ENCODE data around the gene PCGF3. TPM values are rescaled to one million over a fixed set of nuclear protein-coding genes. Genes with fewer than 3 reads are reported as not detected.

The PCGF3 gene
- total and polyA plus RNA-seq, 10 of the 15 experiments (the other 5 are each of a cell fraction or from before 2014, with no cell fraction given), result 2.2 to 43.8 (median 15.9) TPM

DNA sequence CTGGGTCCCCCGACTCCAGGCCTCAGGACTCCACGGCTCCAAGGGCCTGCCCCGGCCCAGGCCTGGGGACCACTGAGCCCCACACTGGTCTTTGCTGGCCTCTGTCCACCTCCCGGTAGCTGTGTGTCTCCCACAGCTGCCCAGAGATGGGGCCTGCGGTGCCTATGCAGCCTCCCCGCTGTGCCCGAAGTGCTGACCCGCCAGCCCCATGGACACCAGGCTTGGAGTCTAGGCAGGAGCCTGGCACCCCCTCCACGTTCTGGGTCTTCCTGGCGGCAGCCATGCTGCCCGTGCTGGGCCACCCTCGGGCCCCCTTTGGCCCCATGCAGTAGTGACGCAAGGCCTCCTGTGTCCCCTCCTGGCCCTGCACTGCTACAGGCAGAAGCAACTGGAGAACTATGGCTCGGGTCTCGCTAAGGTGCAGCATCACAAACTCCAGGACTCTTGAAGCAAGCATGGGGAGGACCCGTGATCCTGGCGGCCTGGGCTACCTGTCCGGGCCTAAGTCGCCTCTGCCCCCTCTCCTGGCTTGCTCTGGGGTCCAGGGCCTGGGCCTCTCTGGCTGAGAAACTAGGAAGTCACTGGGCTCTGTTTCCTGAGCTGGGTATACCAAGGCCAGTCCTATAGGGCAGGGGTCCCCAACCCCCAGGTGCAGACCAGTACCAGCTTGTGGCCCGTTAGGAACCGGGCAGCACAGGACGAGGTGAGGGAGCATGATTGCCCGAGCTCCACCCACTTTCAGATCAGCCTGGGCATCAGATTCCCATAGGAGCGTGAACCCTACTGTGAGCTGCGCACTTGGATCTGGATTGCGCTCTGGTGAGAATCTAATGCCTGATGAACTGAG lies 30.4 kb upstream of the PCGF3 start (continued):
- TF ChIP-seq, protein P1, sequence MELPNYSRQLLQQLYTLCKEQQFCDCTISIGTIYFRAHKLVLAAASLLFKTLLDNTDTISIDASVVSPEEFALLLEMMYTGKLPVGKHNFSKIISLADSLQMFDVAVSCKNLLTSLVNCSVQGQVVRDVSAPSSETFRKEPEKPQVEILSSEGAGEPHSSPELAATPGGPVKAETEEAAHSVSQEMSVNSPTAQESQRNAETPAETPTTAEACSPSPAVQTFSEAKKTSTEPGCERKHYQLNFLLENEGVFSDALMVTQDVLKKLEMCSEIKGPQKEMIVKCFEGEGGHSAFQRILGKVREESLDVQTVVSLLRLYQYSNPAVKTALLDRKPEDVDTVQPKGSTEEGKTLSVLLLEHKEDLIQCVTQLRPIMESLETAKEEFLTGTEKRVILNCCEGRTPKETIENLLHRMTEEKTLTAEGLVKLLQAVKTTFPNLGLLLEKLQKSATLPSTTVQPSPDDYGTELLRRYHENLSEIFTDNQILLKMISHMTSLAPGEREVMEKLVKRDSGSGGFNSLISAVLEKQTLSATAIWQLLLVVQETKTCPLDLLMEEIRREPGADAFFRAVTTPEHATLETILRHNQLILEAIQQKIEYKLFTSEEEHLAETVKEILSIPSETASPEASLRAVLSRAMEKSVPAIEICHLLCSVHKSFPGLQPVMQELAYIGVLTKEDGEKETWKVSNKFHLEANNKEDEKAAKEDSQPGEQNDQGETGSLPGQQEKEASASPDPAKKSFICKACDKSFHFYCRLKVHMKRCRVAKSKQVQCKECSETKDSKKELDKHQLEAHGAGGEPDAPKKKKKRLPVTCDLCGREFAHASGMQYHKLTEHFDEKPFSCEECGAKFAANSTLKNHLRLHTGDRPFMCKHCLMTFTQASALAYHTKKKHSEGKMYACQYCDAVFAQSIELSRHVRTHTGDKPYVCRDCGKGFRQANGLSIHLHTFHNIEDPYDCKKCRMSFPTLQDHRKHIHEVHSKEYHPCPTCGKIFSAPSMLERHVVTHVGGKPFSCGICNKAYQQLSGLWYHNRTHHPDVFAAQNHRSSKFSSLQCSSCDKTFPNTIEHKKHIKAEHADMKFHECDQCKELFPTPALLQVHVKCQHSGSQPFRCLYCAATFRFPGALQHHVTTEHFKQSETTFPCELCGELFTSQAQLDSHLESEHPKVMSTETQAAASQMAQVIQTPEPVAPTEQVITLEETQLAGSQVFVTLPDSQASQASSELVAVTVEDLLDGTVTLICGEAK (IDR thresholded peaks at IDR 0.05; ENCODE audit: borderline replicate concordance), result peak; percentile 63

DNA sequence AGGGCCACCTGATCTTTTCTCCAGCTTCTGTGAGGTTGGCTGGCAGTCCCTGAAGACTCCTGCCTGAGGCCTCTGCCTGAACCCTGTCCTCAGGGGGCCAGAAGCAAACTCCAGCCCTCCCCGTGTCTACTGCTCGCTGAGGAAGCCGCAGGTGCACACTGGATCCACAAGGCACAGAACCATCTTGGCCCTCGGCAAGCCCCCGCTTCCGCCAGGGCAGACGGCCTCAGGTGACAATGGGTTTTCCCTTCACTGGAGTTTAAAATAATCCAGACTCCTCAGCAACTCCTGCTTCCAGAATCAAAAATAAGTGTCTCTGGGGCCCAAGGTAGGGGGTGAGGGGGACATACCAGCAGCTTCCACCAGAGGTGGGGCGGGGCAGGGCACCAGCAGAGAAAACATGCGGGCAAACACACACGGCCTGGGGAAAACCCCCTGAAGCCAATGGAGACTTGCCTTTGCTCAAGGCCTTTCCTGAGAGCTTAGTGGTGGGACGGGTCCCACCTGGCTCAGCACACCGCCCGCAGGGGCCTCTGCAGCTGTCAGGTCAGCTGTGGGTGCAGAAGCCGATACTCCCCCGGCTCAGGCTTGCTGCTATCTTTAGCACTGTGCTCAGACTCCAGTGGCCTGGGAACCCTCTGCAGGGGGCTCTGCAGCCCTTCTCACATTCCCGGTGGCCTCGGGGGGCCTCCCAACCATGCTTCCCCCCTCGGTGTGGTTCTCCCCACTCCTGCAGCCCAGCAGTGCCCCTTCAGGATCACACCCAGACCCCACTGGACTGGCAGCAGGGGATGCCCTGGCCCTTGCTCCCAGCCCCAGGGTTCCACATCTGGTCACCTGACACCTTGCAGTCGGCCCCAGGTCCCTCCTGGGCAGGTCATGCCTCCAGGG lies 29.4 kb upstream of the PCGF3 start:
- Histone ChIP-seq H3K9me3 (replicated peaks; ENCODE audit: control insufficient read depth, insufficient read depth, low read length) (no peaks in the 10 kb centered on the region), H3K79me2 (ENCODE audit: control insufficient read depth, insufficient read depth, low read length) (peaks cover 24% of the 10 kb centered on the region), H3K27me3 (replicated peaks in 1 of 2; ENCODE audit: control insufficient read depth in 2 of 2, insufficient read depth in 2 of 2, low read length in 1 of 2) (no peaks in the 10 kb centered on the region), H3K9ac (ENCODE audit: control insufficient read depth, insufficient read depth, low read length) (peak overlapping the region; percentile 53), H3K36me3 (ENCODE audit: control insufficient read depth in 2 of 2, insufficient read depth in 2 of 2, low read length in 1 of 2) (peaks cover 4 to 7% of the 10 kb centered on the region in 2 experiments), H4K20me1 (ENCODE audit: control insufficient read depth, insufficient read depth) (no peaks in the 10 kb centered on the region), H2AFZ (ENCODE audit: control insufficient read depth, low read depth, low read length) (peak overlapping the region; percentile 34; the same call in 1 of the 2 replicates), H3K27ac (ENCODE audit: control insufficient read depth, insufficient read depth) (peak overlapping the region; percentile 92), H3K4me2 (ENCODE audit: control insufficient read depth, insufficient read depth) (peak overlapping the region; percentile 96), H3K4me3 (peak overlapping the region; percentile 85), H3K4me1 (ENCODE audit: control insufficient read depth, insufficient read depth, low read length) (peaks cover 38% of the 10 kb centered on the region)
- 6% methylated on average over 19 of the region's 19 CpGs for WGBS (ENCODE audit: insufficient coverage, insufficient replicate concordance, low lambda C conversion rate, missing lambda C conversion rate)
- RAD21 ChIA-PET (ENCODE audit: unreplicated experiment), result interaction anchor here (0.7 to 1.3 kb wide), 6 partner anchors 12 to 311 kb away, joined by 3 to 5 read pairs (median 4); partner anchors contain the start of gene IDUA
- POLR2A ChIA-PET, result interaction anchor here (0.5 to 2.6 kb wide), 5 partner anchors 12 to 246 kb away, joined by 4 to 14 read pairs (median 7); no protein-coding TSS in a partner anchor
- FAIRE-seq (peak; percentile 71), ATAC-seq (peak; percentile 54), DNase-seq (ENCODE audit: low read depth, low spot score) (no peak)
- in situ Hi-C loops (cut with MboI) (no loop called here), intact Hi-C loops (cut with micrococcal nuclease; ENCODE audit: unreplicated experiment) (loop anchor here (2.0 to 10.0 kb wide), 4 partner anchors 23 to 431 kb away; partner anchors contain the start of genes GAK and TMEM175)
- CTCF ChIA-PET, result interaction anchor here (0.9 to 2.3 kb wide), 5 partner anchors 8 to 311 kb away, joined by 3 to 8 read pairs (median 4); partner anchors contain the start of gene IDUA
- SMC1A ChIA-PET (ENCODE audit: uncharacterized antibody, unreplicated experiment), result interaction anchor here (1.0 to 1.5 kb wide), 3 partner anchors 23 to 104 kb away, joined by 3 read pairs; no protein-coding TSS in a partner anchor
- TSS peak; percentile 78 for BruUV-seq (replicated peaks)
- TF ChIP-seq NR2C1 (IDR thresholded peaks at IDR 0.05), result no peak
- TF ChIP-seq, protein P2, sequence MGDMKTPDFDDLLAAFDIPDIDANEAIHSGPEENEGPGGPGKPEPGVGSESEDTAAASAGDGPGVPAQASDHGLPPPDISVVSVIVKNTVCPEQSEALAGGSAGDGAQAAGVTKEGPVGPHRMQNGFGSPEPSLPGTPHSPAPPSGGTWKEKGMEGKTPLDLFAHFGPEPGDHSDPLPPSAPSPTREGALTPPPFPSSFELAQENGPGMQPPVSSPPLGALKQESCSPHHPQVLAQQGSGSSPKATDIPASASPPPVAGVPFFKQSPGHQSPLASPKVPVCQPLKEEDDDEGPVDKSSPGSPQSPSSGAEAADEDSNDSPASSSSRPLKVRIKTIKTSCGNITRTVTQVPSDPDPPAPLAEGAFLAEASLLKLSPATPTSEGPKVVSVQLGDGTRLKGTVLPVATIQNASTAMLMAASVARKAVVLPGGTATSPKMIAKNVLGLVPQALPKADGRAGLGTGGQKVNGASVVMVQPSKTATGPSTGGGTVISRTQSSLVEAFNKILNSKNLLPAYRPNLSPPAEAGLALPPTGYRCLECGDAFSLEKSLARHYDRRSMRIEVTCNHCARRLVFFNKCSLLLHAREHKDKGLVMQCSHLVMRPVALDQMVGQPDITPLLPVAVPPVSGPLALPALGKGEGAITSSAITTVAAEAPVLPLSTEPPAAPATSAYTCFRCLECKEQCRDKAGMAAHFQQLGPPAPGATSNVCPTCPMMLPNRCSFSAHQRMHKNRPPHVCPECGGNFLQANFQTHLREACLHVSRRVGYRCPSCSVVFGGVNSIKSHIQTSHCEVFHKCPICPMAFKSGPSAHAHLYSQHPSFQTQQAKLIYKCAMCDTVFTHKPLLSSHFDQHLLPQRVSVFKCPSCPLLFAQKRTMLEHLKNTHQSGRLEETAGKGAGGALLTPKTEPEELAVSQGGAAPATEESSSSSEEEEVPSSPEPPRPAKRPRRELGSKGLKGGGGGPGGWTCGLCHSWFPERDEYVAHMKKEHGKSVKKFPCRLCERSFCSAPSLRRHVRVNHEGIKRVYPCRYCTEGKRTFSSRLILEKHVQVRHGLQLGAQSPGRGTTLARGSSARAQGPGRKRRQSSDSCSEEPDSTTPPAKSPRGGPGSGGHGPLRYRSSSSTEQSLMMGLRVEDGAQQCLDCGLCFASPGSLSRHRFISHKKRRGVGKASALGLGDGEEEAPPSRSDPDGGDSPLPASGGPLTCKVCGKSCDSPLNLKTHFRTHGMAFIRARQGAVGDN (IDR thresholded peaks at IDR 0.05), result 0 out of 2 replicates have a peak, but pooled peaks have one; percentile 36
- TF ChIP-seq SMARCA5 (IDR thresholded peaks at IDR 0.05), result 0 out of 2 replicates have a peak, but pooled peaks have one; percentile 32
- TF ChIP-seq PAX5 (IDR thresholded peaks at IDR 0.05; ENCODE audit: borderline replicate concordance, low read depth, low read length), result 0 out of 2 replicates have a peak, but pooled peaks have one; percentile 12
- TF ChIP-seq RBBP5 (conservative IDR thresholded peaks at IDR 0.05), result no peak
- TF ChIP-seq, protein P3, sequence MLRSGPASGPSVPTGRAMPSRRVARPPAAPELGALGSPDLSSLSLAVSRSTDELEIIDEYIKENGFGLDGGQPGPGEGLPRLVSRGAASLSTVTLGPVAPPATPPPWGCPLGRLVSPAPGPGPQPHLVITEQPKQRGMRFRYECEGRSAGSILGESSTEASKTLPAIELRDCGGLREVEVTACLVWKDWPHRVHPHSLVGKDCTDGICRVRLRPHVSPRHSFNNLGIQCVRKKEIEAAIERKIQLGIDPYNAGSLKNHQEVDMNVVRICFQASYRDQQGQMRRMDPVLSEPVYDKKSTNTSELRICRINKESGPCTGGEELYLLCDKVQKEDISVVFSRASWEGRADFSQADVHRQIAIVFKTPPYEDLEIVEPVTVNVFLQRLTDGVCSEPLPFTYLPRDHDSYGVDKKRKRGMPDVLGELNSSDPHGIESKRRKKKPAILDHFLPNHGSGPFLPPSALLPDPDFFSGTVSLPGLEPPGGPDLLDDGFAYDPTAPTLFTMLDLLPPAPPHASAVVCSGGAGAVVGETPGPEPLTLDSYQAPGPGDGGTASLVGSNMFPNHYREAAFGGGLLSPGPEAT (IDR thresholded peaks at IDR 0.05; ENCODE audit: low read depth), result peak; percentile 61; the same call in 1 of the 2 replicates

Data from GM12878 (cell line).